WTC11 (cell line): Measurements from ENCODE around the gene NFKB1. TPM values are rescaled to one million over a fixed set of nuclear protein-coding genes. Genes with fewer than 3 reads are reported as not detected.

Experiments used
- ATAC-seq: fragments of 200-7000 bp; cut with Tn5 transposase; 2 replicates; pipeline ENCODE4 v1.10.0; 2021; ENCODE audit warnings: mild to moderate bottlenecking, moderate library complexity
- CTCF ChIA-PET: fragments of 300-600 bp; sonication (Branson Sonifier 250); formaldehyde crosslinking; loops from one replicate; lab custom pipeline; 2021; ENCODE audit warnings: antibody characterized with exemption; lab: Charles Lee
- POLR2A ChIA-PET: fragments of 350-600 bp; sonication (Branson Sonifier 250); formaldehyde crosslinking; loops from one replicate; lab custom pipeline; 2021; ENCODE audit warnings: antibody characterized with exemption; lab: Charles Lee
- DNase-seq: peaks from one replicate; pipeline ENCODE4 v3.0.0; 2021; ENCODE audit warnings: low spot score
- H3K27ac Mint-ChIP-seq: 2 replicates; pipeline ENCODE4 v1.8.0; 2021; ENCODE audit warnings: mixed read lengths
- H3K27me3 Mint-ChIP-seq: 2 replicates; pipeline ENCODE4 v1.8.0; 2021; ENCODE audit warnings: low read depth, mild to moderate bottlenecking, moderate library complexity, mixed read lengths
- H3K36me3 Mint-ChIP-seq: 2 replicates; pipeline ENCODE4 v1.8.0; 2021; ENCODE audit warnings: mixed read lengths
- H3K4me1 Mint-ChIP-seq: 2 replicates; pipeline ENCODE4 v1.8.0; 2022; ENCODE audit warnings: mixed read lengths
- H3K4me3 Mint-ChIP-seq: 2 replicates; pipeline ENCODE4 v1.8.0; 2021; ENCODE audit warnings: mild to moderate bottlenecking, moderate library complexity, mixed read lengths
- H3K9me3 Mint-ChIP-seq: 2 replicates; pipeline ENCODE4 v1.8.0; 2021; ENCODE audit warnings: mixed read lengths
- FOXJ3 ChIP-seq: sonication (generic); formaldehyde crosslinking; IDR thresholded peaks from 2 replicates; pipeline ENCODE4 v1.9.0; 2021; ENCODE audit warnings: missing genetic modification reagents, mild to moderate bottlenecking, borderline replicate concordance
- FOXK1 ChIP-seq: sonication (generic); formaldehyde crosslinking; IDR thresholded peaks from 2 replicates; pipeline ENCODE4 v1.8.0; 2022; ENCODE audit warnings: mild to moderate bottlenecking, moderate library complexity, missing genetic modification reagents
- FOXP1 ChIP-seq: sonication (generic); formaldehyde crosslinking; IDR thresholded peaks from 2 replicates; pipeline ENCODE4 v1.8.0; 2022; ENCODE audit warnings: missing genetic modification reagents, mild to moderate bottlenecking, moderate library complexity, borderline replicate concordance
- GTF2I ChIP-seq: fragments of 250-450 bp; sonication (Bioruptor Pico); conservative IDR thresholded peaks from 2 replicates; pipeline ENCODE4 v1.4.0; 2021; ENCODE audit warnings: mild to moderate bottlenecking
- JAZF1 ChIP-seq: fragments of 250-450 bp; sonication (Bioruptor Pico); IDR thresholded peaks from 2 replicates; pipeline ENCODE4 v1.9.0; 2021; ENCODE audit warnings: moderate library complexity, mild to moderate bottlenecking, inconsistent platforms
- MAX ChIP-seq: sonication (generic); formaldehyde crosslinking; IDR thresholded peaks from 2 replicates; pipeline ENCODE4 v1.8.0; 2022; ENCODE audit warnings: mild to moderate bottlenecking, missing genetic modification reagents
- NR2C2 ChIP-seq: sonication (generic); formaldehyde crosslinking; IDR thresholded peaks from 2 replicates; pipeline ENCODE4 v1.8.0; 2022; ENCODE audit warnings: mild to moderate bottlenecking, missing genetic modification reagents
- OVOL2 ChIP-seq: fragments of 250-450 bp; sonication (Bioruptor Pico); IDR thresholded peaks from 2 replicates; pipeline ENCODE4 v1.9.0; 2021; ENCODE audit warnings: mild to moderate bottlenecking, borderline replicate concordance
- RELA ChIP-seq: sonication (generic); formaldehyde crosslinking; IDR thresholded peaks from 2 replicates; pipeline ENCODE4 v1.8.1; 2022; ENCODE audit warnings: missing genetic modification reagents, mild to moderate bottlenecking, borderline replicate concordance
- SMAD3 ChIP-seq: sonication (generic); formaldehyde crosslinking; IDR thresholded peaks from 2 replicates; pipeline ENCODE4 v1.8.0; 2022; ENCODE audit warnings: missing genetic modification reagents, mild to moderate bottlenecking, borderline replicate concordance
- SMAD4 ChIP-seq: sonication (generic); formaldehyde crosslinking; IDR thresholded peaks from 2 replicates; pipeline ENCODE4 v1.8.0; 2022; ENCODE audit warnings: mild to moderate bottlenecking, missing genetic modification reagents
- SOX15 ChIP-seq: fragments of 250-450 bp; sonication (Bioruptor Pico); IDR thresholded peaks from 2 replicates; pipeline ENCODE4 v1.9.0; 2021; ENCODE audit warnings: mild to moderate bottlenecking
- USF1 ChIP-seq: sonication (generic); formaldehyde crosslinking; IDR thresholded peaks from 2 replicates; pipeline ENCODE4 v1.8.0; 2022; ENCODE audit warnings: mild to moderate bottlenecking, missing genetic modification reagents
- ZBTB21 ChIP-seq: sonication (generic); formaldehyde crosslinking; IDR thresholded peaks from 2 replicates; pipeline ENCODE4 v1.8.1; 2023; ENCODE audit warnings: mild to moderate bottlenecking, missing genetic modification reagents, borderline replicate concordance
- ZBTB43 ChIP-seq: sonication (generic); formaldehyde crosslinking; IDR thresholded peaks from 2 replicates; pipeline ENCODE4 v1.8.1; 2023; ENCODE audit warnings: mild to moderate bottlenecking, missing genetic modification reagents
- ZNF281 ChIP-seq: sonication (generic); formaldehyde crosslinking; IDR thresholded peaks from 2 replicates; pipeline ENCODE4 v1.8.0; 2023; ENCODE audit warnings: mild to moderate bottlenecking, missing genetic modification reagents
- ZNF425 ChIP-seq: fragments of 250-450 bp; sonication (Bioruptor Pico); conservative IDR thresholded peaks from 2 replicates; pipeline ENCODE4 v1.9.0; 2021; ENCODE audit warnings: mild to moderate bottlenecking
- total RNA-seq: library from RNA; stranded (reverse); gene quantifications from 3 replicates; pipeline ENCODE4 v1.2.3, GENCODE V29; 2021
- TF ChIP-seq, protein P1 (sequence below): fragments of 250-450 bp; sonication (Bioruptor Pico); IDR thresholded peaks from 2 replicates; pipeline ENCODE4 v1.9.0; 2021; ENCODE audit warnings: mild to moderate bottlenecking, borderline replicate concordance
- TF ChIP-seq, protein P2 (sequence below): fragments of 250-450 bp; sonication (Bioruptor Pico); IDR thresholded peaks from 2 replicates; pipeline ENCODE4 v1.9.0; 2021; ENCODE audit warnings: mild to moderate bottlenecking
- TF ChIP-seq, protein P3 (sequence below): sonication (generic); formaldehyde crosslinking; IDR thresholded peaks from 2 replicates; pipeline ENCODE4 v1.8.1; 2022; ENCODE audit warnings: mild to moderate bottlenecking, moderate library complexity, missing genetic modification reagents

NFKB1 gene
- total RNA-seq, 1 experiment from 2014 or later = 5.6 TPM

DNA sequence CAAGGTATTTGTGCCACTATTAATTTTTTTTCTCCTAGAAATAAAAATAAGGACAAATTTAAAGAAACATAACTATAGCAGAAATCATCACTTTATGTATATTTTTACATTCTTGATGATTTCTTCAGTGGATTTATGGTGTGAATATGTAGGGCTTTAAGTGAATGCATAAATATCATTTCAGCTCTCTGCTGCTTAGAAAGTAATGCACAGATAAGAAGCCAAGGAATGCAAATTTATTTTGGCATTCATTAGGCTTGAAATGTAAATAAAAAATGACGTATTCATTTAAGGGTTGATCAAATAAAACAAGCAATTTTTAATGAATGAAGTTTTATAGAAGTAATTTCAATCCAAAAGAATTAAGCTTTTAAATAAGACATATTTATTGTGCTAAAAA, 66.3 kb downstream of the NFKB1 start:
- CTCF ChIA-PET = interaction anchor here (0.8 kb wide), 1 partner anchor 11 kb away, joined by 5 read pairs; no protein-coding TSS in a partner anchor
- DNase-seq (no peak), ATAC-seq (no peak)
- Mint-ChIP-seq H3K27ac (no peak overlapping the region), H3K4me1 (no peaks in the 10 kb centered on the region), H3K27me3 (no peaks in the 10 kb centered on the region), H3K36me3 (peaks cover 5% of the 10 kb centered on the region; the same call in 1 of the 2 replicates), H3K4me3 (no peak overlapping the region), H3K9me3 (peaks cover 5% of the 10 kb centered on the region)
- TF ChIP-seq, protein P1, sequence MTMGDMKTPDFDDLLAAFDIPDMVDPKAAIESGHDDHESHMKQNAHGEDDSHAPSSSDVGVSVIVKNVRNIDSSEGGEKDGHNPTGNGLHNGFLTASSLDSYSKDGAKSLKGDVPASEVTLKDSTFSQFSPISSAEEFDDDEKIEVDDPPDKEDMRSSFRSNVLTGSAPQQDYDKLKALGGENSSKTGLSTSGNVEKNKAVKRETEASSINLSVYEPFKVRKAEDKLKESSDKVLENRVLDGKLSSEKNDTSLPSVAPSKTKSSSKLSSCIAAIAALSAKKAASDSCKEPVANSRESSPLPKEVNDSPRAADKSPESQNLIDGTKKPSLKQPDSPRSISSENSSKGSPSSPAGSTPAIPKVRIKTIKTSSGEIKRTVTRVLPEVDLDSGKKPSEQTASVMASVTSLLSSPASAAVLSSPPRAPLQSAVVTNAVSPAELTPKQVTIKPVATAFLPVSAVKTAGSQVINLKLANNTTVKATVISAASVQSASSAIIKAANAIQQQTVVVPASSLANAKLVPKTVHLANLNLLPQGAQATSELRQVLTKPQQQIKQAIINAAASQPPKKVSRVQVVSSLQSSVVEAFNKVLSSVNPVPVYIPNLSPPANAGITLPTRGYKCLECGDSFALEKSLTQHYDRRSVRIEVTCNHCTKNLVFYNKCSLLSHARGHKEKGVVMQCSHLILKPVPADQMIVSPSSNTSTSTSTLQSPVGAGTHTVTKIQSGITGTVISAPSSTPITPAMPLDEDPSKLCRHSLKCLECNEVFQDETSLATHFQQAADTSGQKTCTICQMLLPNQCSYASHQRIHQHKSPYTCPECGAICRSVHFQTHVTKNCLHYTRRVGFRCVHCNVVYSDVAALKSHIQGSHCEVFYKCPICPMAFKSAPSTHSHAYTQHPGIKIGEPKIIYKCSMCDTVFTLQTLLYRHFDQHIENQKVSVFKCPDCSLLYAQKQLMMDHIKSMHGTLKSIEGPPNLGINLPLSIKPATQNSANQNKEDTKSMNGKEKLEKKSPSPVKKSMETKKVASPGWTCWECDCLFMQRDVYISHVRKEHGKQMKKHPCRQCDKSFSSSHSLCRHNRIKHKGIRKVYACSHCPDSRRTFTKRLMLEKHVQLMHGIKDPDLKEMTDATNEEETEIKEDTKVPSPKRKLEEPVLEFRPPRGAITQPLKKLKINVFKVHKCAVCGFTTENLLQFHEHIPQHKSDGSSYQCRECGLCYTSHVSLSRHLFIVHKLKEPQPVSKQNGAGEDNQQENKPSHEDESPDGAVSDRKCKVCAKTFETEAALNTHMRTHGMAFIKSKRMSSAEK (CRISPR knock-in tag) = no peak
- no peak for TF ChIP-seq FOXK1 (CRISPR knock-in tag)
- no peak for TF ChIP-seq JAZF1
- TF ChIP-seq RELA (CRISPR knock-in tag) = no peak
- TF ChIP-seq ZNF281 = no peak
- POLR2A ChIA-PET = no interaction called here

GRCh38 chr4:102569200-102569599, 68.0 kb downstream of the NFKB1 start:
- no peak for DNase-seq
- Mint-ChIP-seq H3K27ac (no peak overlapping the region), H3K9me3 (peaks cover 5% of the 10 kb centered on the region), H3K36me3 (peaks cover 5% of the 10 kb centered on the region; the same call in 1 of the 2 replicates), H3K27me3 (no peaks in the 10 kb centered on the region), H3K4me1 (no peaks in the 10 kb centered on the region), H3K4me3 (no peak overlapping the region)
- ATAC-seq = no peak
- ChIA-PET CTCF (interaction anchor here (1.1 kb wide), 1 partner anchor 9 kb away, joined by 4 read pairs; no protein-coding TSS in a partner anchor), POLR2A (no interaction called here)
- TF ChIP-seq ZBTB21 (CRISPR knock-in tag) (no peak), SMAD4 (CRISPR knock-in tag) (no peak), SMAD3 (no peak), USF1 (no peak), NR2C2 (CRISPR knock-in tag) (no peak), FOXJ3 (no peak), MAX (no peak), ZBTB43 (no peak), SOX15 (CRISPR knock-in tag) (no peak), GTF2I (CRISPR knock-in tag) (no peak), OVOL2 (CRISPR knock-in tag) (no peak), ZNF425 (no peak), FOXP1 (no peak)
- TF ChIP-seq, protein P2, sequence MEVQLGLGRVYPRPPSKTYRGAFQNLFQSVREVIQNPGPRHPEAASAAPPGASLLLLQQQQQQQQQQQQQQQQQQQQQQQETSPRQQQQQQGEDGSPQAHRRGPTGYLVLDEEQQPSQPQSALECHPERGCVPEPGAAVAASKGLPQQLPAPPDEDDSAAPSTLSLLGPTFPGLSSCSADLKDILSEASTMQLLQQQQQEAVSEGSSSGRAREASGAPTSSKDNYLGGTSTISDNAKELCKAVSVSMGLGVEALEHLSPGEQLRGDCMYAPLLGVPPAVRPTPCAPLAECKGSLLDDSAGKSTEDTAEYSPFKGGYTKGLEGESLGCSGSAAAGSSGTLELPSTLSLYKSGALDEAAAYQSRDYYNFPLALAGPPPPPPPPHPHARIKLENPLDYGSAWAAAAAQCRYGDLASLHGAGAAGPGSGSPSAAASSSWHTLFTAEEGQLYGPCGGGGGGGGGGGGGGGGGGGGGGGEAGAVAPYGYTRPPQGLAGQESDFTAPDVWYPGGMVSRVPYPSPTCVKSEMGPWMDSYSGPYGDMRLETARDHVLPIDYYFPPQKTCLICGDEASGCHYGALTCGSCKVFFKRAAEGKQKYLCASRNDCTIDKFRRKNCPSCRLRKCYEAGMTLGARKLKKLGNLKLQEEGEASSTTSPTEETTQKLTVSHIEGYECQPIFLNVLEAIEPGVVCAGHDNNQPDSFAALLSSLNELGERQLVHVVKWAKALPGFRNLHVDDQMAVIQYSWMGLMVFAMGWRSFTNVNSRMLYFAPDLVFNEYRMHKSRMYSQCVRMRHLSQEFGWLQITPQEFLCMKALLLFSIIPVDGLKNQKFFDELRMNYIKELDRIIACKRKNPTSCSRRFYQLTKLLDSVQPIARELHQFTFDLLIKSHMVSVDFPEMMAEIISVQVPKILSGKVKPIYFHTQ = no peak
- TF ChIP-seq, protein P3, sequence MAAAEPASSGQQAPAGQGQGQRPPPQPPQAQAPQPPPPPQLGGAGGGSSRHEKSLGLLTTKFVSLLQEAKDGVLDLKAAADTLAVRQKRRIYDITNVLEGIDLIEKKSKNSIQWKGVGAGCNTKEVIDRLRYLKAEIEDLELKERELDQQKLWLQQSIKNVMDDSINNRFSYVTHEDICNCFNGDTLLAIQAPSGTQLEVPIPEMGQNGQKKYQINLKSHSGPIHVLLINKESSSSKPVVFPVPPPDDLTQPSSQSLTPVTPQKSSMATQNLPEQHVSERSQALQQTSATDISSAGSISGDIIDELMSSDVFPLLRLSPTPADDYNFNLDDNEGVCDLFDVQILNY (CRISPR knock-in tag) = no peak
